Sciatic nerve (tissue), 2 donors: ENCODE measurements around the gene YIPF5. TPM values are rescaled to one million over a fixed set of nuclear protein-coding genes. Genes with fewer than 3 reads are reported as not detected.

Experiments used
- ATAC-seq: fragments of 200-7000 bp; cut with Tn5 transposase; one replicate; pipeline ENCODE4 v1.9.1; 2020; ENCODE audit warnings: mild to moderate bottlenecking, moderate library complexity
- DNase-seq: peaks from one replicate; pipeline ENCODE4 v3.0.0-alpha.2; 2020; ENCODE audit warnings: low spot score
- intact Hi-C: fragments of 100-400 bp; cut with DNase I; formaldehyde crosslinking; loops from one replicate; pipeline ENCODE4 v1.14.2; 2022
- total RNA-seq: library from RNA; stranded (reverse); fragmentation: NEBNext Ultra II Directional; extraction: Animal tissue kit (Norgen Biotek cat#: 25700); gene quantifications from one replicate; pipeline ENCODE4 v1.2.1, GENCODE V29; 2021
- donor health status: DM: no; HTN: no; CAD: no.
- donor health status: DM: no; HTN: no; CAD: no.

The YIPF5 gene
- 47.8 TPM for total RNA-seq

GRCh38 chr5:144170276-144171024, at the start of gene YIPF5, which contains the start of gene KCTD16:
Gene YIPF5, minus strand, starts transcription at chr5:144170659. Its CDS starts 704 bp downstream, at chr5:144169955.
Gene KCTD16, plus strand, starts transcription at chr5:144170873.
- intact Hi-C loops: no loop called here

GRCh38 chr5:144219869-144220268, 49.4 kb upstream of the YIPF5 start:
- no peak for DNase-seq
- intact Hi-C loops: no loop called here
- ATAC-seq: no peak

More at GRCh38 chr5:144170276-144171024, at the start of gene YIPF5, which contains the start of gene KCTD16:
- DNase-seq: peak; percentile 95
- ATAC-seq: peak; percentile 100

- no peak for ATAC-seq
- no peak for DNase-seq
- intact Hi-C loops: no loop called here
These were observed 40.2 kb upstream of the YIPF5 start for GRCh38 chr5:144210655-144211054.

GRCh38 chr5:144209361-144209760, 38.9 kb upstream of the YIPF5 start:
- intact Hi-C loops: no loop called here
- no peak for DNase-seq
- ATAC-seq: no peak

GRCh38 chr5:144207875-144208444, 37.5 kb upstream of the YIPF5 start:
- ATAC-seq: no peak
- DNase-seq: no peak
- intact Hi-C loops: no loop called here

GRCh38 chr5:144206141-144206540, 35.7 kb upstream of the YIPF5 start:
- DNase-seq (no peak), ATAC-seq (no peak)
- intact Hi-C loops: no loop called here

GRCh38 chr5:144205141-144205551, 34.7 kb upstream of the YIPF5 start:
- ATAC-seq (peak; percentile 76), DNase-seq (no peak)
- intact Hi-C loops: no loop called here

- no peak for DNase-seq
- peak; percentile 67 for ATAC-seq
- intact Hi-C loops: no loop called here
These were observed 33.5 kb upstream of the YIPF5 start for GRCh38 chr5:144203750-144204596.

- no peak for DNase-seq
- intact Hi-C loops: no loop called here
These were observed 32.3 kb upstream of the YIPF5 start for GRCh38 chr5:144202726-144203125.

GRCh38 chr5:144202072-144202471, 31.6 kb upstream of the YIPF5 start:
- DNase-seq (no peak), ATAC-seq (no peak)
- intact Hi-C loops: no loop called here

More at GRCh38 chr5:144202726-144203125, 32.3 kb upstream of the YIPF5 start:
- ATAC-seq: no peak

GRCh38 chr5:144201588-144201987, 31.1 kb upstream of the YIPF5 start:
- intact Hi-C loops: no loop called here
- DNase-seq: no peak
- no peak for ATAC-seq

GRCh38 chr5:144198386-144198785, 27.9 kb upstream of the YIPF5 start:
- intact Hi-C loops: no loop called here
- DNase-seq (no peak), ATAC-seq (no peak)

GRCh38 chr5:144196612-144197011, 26.2 kb upstream of the YIPF5 start:
- DNase-seq (no peak), ATAC-seq (no peak)
- intact Hi-C loops: no loop called here

GRCh38 chr5:144195448-144195847, 25.0 kb upstream of the YIPF5 start:
- intact Hi-C loops: no loop called here
- ATAC-seq (no peak), DNase-seq (no peak)

- intact Hi-C loops: no loop called here
- DNase-seq (no peak), ATAC-seq (no peak)
These were observed 23.7 kb upstream of the YIPF5 start for GRCh38 chr5:144194144-144194543.

- DNase-seq (no peak), ATAC-seq (no peak)
- intact Hi-C loops: no loop called here
These were observed 22.2 kb upstream of the YIPF5 start for GRCh38 chr5:144192661-144193060.

- DNase-seq (no peak), ATAC-seq (peak; percentile 76)
- intact Hi-C loops: no loop called here
These were observed 21.5 kb upstream of the YIPF5 start for GRCh38 chr5:144191998-144192397.

- intact Hi-C loops: no loop called here
- ATAC-seq: no peak
- DNase-seq: no peak
These were observed 21.1 kb upstream of the YIPF5 start for GRCh38 chr5:144191531-144191930.

GRCh38 chr5:144189800-144190429, 19.5 kb upstream of the YIPF5 start:
- ATAC-seq (no peak), DNase-seq (no peak)
- intact Hi-C loops: no loop called here
